PFSK-1 (cell line): ENCODE results near the gene RXFP4.

Source experiments
- FOXP2 ChIP-seq: optimal IDR thresholded peaks from 2 replicates; pipeline ENCODE3; 2011; ENCODE audit warnings: borderline replicate concordance, control low read depth, inconsistent platforms; ENCODE audit not compliant: insufficient read depth; ENCODE audit errors: extremely low read length, extremely low read depth
- POLR2AphosphoS5 ChIP-seq: IDR thresholded peaks from 2 replicates; pipeline ENCODE4 v1.6.1; 2012; ENCODE audit warnings: low read depth, mild to moderate bottlenecking, control low read depth, low read length, moderate library complexity
- SIN3A ChIP-seq: IDR thresholded peaks from 2 replicates; pipeline ENCODE4 v1.6.1; 2012; ENCODE audit warnings: mild to moderate bottlenecking, low read length, moderate library complexity, borderline replicate concordance; ENCODE audit not compliant: insufficient read depth
- TAF1 ChIP-seq: IDR thresholded peaks from 2 replicates; pipeline ENCODE4 v1.6.1; 2012; ENCODE audit warnings: low read length, control low read depth, borderline replicate concordance; ENCODE audit not compliant: insufficient read depth
- TF ChIP-seq, protein P1 (sequence below), 2 experiments: IDR thresholded peaks; 2 replicates each; pipeline versions ENCODE4 v1.6.1 to v1.8.0; 2011 to 2012; ENCODE audit warnings: low read depth in 2 of 2, low read length in 2 of 2, control low read depth in 1 of 2, inconsistent platforms in 1 of 2, mild to moderate bottlenecking in 1 of 2, moderate library complexity in 1 of 2; ENCODE audit not compliant: insufficient read depth in 1 of 2

Gene RXFP4

DNA sequence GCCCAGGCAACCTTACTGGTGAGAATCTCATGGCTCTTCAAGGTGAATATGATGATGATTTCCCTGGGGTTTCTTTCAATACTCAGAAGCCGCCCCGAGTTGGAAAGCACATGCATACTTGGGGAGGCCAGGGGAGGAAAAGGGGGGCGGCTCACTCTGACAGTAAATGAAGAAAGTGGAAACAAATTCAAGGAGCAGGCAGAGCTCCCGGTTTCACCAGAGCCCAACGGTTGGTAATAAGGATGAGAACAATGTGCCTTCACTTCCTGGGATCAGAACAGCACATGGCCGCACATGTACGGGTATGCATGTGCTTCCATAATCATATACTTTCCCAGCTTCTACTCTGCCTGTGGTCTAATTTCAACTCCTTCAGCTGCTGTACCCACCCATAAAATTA is 40.7 kb downstream of the RXFP4 start:
- TF ChIP-seq, protein P1, sequence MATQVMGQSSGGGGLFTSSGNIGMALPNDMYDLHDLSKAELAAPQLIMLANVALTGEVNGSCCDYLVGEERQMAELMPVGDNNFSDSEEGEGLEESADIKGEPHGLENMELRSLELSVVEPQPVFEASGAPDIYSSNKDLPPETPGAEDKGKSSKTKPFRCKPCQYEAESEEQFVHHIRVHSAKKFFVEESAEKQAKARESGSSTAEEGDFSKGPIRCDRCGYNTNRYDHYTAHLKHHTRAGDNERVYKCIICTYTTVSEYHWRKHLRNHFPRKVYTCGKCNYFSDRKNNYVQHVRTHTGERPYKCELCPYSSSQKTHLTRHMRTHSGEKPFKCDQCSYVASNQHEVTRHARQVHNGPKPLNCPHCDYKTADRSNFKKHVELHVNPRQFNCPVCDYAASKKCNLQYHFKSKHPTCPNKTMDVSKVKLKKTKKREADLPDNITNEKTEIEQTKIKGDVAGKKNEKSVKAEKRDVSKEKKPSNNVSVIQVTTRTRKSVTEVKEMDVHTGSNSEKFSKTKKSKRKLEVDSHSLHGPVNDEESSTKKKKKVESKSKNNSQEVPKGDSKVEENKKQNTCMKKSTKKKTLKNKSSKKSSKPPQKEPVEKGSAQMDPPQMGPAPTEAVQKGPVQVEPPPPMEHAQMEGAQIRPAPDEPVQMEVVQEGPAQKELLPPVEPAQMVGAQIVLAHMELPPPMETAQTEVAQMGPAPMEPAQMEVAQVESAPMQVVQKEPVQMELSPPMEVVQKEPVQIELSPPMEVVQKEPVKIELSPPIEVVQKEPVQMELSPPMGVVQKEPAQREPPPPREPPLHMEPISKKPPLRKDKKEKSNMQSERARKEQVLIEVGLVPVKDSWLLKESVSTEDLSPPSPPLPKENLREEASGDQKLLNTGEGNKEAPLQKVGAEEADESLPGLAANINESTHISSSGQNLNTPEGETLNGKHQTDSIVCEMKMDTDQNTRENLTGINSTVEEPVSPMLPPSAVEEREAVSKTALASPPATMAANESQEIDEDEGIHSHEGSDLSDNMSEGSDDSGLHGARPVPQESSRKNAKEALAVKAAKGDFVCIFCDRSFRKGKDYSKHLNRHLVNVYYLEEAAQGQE (IDR thresholded peaks at IDR 0.05; ENCODE audit: insufficient read depth in 1 of 2, low read depth in 2 of 2, low read length in 2 of 2) = no peak
- TF ChIP-seq FOXP2 = no peak
- TF ChIP-seq TAF1 = no peak
- TF ChIP-seq POLR2AphosphoS5 = no peak
- TF ChIP-seq SIN3A = no peak

DNA sequence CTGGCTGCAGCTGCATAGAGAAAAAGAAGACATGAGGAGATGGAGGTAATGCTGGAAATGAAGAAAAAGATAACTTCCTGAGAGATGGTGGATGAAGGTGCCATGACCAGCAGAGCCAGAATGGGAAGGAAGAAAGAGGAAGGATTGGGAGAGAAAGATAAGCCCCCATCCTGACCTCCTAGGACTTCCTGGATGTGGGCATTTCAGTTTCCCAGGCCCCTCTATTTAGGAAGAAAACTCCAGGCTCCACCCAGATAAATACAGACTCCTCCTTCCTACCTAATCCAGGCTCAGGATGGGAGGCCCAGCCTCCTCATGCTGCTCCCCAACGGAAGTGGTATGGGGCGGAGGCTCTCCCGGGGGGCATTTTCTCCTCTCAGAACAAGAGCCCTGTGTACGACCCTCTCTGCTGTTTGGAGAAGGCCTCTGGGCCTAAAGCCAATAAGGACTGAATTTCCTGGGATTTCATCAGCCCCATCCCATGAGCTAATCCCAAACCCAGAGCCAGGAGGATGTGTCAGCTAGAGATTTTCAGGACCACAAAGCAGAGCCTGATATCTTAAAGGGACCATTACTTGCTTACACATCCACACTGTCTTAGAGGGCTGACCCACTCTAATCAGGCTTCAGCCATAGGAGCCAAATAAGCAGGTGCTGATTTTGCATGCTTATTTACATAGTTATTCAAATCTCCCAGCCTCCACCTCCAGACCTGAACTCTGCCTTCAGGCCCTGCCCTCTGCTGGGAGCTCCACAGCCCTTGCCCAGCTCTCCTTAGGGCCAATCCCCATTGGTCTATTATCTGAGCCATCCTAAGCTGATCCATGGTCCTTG is 42.0 kb downstream of the RXFP4 start:
- TF ChIP-seq SIN3A = no peak
- no peak for TF ChIP-seq TAF1
- TF ChIP-seq, protein P1 (IDR thresholded peaks at IDR 0.05; ENCODE audit: insufficient read depth in 1 of 2, low read depth in 2 of 2, low read length in 2 of 2) = no peak

DNA sequence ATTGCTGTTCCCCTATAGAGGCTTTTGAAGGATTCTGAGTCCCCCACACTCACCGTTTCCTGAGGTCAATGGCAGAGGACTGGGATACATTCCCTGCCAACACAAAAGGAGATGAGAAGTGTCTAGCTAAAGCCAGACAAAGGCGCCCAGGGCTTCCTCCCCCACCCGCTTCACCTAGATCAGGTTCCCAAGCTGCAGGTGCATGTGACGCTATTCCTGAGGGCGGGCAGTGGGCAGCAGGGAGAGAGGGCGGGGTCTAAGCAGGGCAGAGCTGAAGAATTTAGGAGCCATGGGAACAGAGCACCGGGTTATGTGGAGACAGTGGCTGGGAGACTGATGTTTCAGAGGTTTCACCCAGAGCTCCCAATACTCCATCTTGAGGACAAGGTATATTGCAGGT is 42.9 kb downstream of the RXFP4 start:
- TF ChIP-seq POLR2AphosphoS5 = no peak
- TF ChIP-seq FOXP2 = no peak
- no peak for TF ChIP-seq TAF1
- TF ChIP-seq, protein P1 (IDR thresholded peaks at IDR 0.05; ENCODE audit: insufficient read depth in 1 of 2, low read depth in 2 of 2, low read length in 2 of 2) = no peak
- TF ChIP-seq SIN3A = no peak

DNA sequence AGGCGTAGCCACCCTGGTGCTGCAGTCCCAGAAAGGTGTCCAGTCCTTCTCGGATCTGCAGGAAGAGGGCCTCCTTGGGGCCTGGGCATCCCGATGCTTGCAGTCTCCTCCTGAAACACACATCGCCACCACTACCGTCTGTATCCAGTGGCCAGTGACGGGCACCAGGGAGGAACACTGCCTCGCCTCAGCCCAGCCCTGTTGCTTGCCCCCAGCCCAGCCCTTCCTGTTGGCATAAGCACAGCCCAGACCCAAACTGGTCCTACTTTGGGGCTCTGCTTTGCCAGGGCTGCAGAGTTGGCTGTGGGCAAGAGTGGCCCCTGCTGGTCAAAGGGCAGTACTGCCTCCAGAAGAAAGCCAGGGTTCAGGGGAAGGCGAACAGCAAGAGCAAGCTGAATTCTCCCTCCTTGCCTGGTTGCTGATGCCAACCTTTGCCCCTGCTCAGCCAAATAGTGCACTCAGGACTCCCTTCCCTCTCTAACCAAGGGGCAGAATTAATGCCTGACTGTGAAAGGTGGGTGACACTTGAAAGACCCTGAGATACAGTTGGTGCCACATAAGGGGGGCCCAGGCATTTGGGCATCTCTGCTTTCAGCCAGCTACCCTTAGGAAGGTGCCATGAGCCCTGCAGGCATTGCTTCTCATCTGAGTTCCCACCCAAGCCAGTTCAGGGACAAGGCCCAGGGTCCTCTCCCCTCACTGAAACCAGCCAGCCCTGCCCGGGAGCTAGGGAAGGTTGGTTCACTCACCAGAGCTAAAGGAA is 48.0 kb downstream of the RXFP4 start:
- TF ChIP-seq POLR2AphosphoS5 (no peak), TAF1 (no peak), FOXP2 (no peak), SIN3A (no peak)
- TF ChIP-seq, protein P1 (IDR thresholded peaks at IDR 0.05; ENCODE audit: insufficient read depth in 1 of 2, low read depth in 2 of 2, low read length in 2 of 2) = no peak
